DND-41 (cell line): ENCODE measurements around the gene PLK2.

Experiments used
- EZH2 ChIP-seq: IDR thresholded peaks from 3 replicates; pipeline ENCODE4 v1.6.1; 2012; ENCODE audit warnings: borderline replicate concordance, low read depth, mild to moderate bottlenecking, moderate library complexity, low read length, inconsistent platforms; ENCODE audit not compliant: severe bottlenecking
- TF ChIP-seq, protein P1 (sequence below): IDR thresholded peaks from 2 replicates; pipeline ENCODE4 v1.5.1; 2012; ENCODE audit warnings: borderline replicate concordance, low read length, moderate library complexity, mild to moderate bottlenecking; ENCODE audit not compliant: poor library complexity, severe bottlenecking; ENCODE audit errors: extremely low read depth

DNA sequence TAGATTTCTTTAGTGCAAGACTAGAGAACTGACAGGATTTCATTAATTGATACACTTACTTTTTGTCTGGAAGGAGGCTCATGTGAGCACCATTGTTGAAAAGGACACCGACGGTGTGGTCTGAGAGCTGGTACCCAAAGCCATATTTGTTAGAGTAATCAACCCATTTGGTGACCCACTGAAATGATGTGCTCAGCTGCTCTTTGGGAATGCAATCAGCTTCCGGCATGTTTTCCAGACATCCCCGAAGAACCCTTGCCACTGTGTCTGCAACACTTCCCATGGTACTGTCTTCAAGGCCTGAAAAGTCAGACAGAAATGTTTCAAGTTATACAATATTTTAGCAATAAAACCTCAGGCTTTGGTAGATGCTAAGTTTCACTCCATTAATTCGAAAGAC is 4.4 kb downstream of the PLK2 start:
- TF ChIP-seq, protein P1, sequence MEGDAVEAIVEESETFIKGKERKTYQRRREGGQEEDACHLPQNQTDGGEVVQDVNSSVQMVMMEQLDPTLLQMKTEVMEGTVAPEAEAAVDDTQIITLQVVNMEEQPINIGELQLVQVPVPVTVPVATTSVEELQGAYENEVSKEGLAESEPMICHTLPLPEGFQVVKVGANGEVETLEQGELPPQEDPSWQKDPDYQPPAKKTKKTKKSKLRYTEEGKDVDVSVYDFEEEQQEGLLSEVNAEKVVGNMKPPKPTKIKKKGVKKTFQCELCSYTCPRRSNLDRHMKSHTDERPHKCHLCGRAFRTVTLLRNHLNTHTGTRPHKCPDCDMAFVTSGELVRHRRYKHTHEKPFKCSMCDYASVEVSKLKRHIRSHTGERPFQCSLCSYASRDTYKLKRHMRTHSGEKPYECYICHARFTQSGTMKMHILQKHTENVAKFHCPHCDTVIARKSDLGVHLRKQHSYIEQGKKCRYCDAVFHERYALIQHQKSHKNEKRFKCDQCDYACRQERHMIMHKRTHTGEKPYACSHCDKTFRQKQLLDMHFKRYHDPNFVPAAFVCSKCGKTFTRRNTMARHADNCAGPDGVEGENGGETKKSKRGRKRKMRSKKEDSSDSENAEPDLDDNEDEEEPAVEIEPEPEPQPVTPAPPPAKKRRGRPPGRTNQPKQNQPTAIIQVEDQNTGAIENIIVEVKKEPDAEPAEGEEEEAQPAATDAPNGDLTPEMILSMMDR, result no peak
- TF ChIP-seq EZH2, result no peak
